Transverse colon (tissue), 4 donors: ENCODE measurements around the gene CD6. TPM values are rescaled to one million over a fixed set of nuclear protein-coding genes. Genes with fewer than 3 reads are reported as not detected.

Source experiments
- DNase-seq: peaks from one replicate; pipeline ENCODE4 v3.0.0-alpha.2; 2019
- H3K27ac ChIP-seq, 4 donors: fragments of 200-600 bp; sonication (generic); 2 replicates each; pipeline ENCODE4 v1.5.1; 2016 to 2018; ENCODE audit warnings: inconsistent platforms in 4 of 4
- H3K27me3 ChIP-seq: fragments of 200-600 bp; sonication (generic); 2 replicates; pipeline ENCODE4 v1.5.1; 2017; ENCODE audit warnings: inconsistent platforms
- H3K36me3 ChIP-seq, 4 donors: fragments of 200-600 bp; sonication (generic); 2 replicates each; pipeline ENCODE4 v1.5.1; 2017 to 2019; ENCODE audit warnings: inconsistent platforms in 4 of 4
- H3K4me1 ChIP-seq, 4 donors: fragments of 200-600 bp; sonication (generic); 2 replicates each; pipeline ENCODE4 v1.5.1; 2017 to 2020; ENCODE audit warnings: inconsistent platforms in 4 of 4
- H3K4me3 ChIP-seq, 4 donors: fragments of 200-600 bp; sonication (generic); 1 replicate in 1 of 4; 2 replicates in 3 of 4; pipeline versions ENCODE4 v1.5.1 to v1.6.1; 2017 to 2019; ENCODE audit warnings: inconsistent platforms in 4 of 4
- H3K9me3 ChIP-seq, 2 donors: fragments of 200-600 bp; sonication (generic); 2 replicates each; pipeline ENCODE4 v1.5.1; 2017 to 2019; ENCODE audit warnings: inconsistent platforms in 2 of 2
- CTCF ChIP-seq, 5 experiments: fragments of 200-600 bp in 3 of 5; fragments of 450-650 bp in 2 of 5; sonication (generic) in 3 of 5; IDR thresholded peaks; 1 replicate in 2 of 5; 2 replicates in 3 of 5; pipeline ENCODE4 v1.5.1; 2016 to 2017; ENCODE audit warnings: antibody characterized with exemption in 5 of 5, inconsistent platforms in 3 of 5, mild to moderate bottlenecking in 2 of 5, moderate library complexity in 1 of 5
- EP300 ChIP-seq: sonication (generic); formaldehyde crosslinking; IDR thresholded peaks from one replicate; pipeline ENCODE4 v1.6.1; 2017; ENCODE audit warnings: antibody characterized with exemption, low read depth
- POLR2A ChIP-seq: fragments of 450-650 bp; IDR thresholded peaks from one replicate; pipeline ENCODE4 v1.6.1; 2016; ENCODE audit warnings: antibody characterized with exemption, mild to moderate bottlenecking, moderate library complexity
- POLR2AphosphoS5 ChIP-seq, 3 donors: sonication (generic); formaldehyde crosslinking; IDR thresholded peaks; one replicate each; pipeline ENCODE4 v1.6.1; 2016; ENCODE audit warnings: antibody characterized with exemption in 3 of 3
- WGBS, 2 donors: methylation state at CpG; one replicate each; pipeline ENCODE4 v1.1.5; 2018; ENCODE audit warnings: low coverage in 1 of 2; 5-methylcytosine and 5-hydroxymethylcytosine counted together
- in situ Hi-C, 4 donors: fragments of 200-750 bp; cut with MboI; loops; one replicate each; pipeline versions ENCODE4 v1.15.0 to v1.15.1; 2017; ENCODE audit warnings: low sequenced_read_pairs in 3 of 4, low pct_ligation_motif_present in 1 of 4, low pct_unique_long_range_greater_than_20kb in 1 of 4
- intact Hi-C: fragments of 100-400 bp; cut with DNase I; formaldehyde crosslinking; loops from one replicate; pipeline ENCODE4 v1.15.1; 2023; ENCODE audit warnings: low total_unique reads
- total RNA-seq, 4 donors: library from RNA; depleted of rRNA; stranded (reverse); fragments of >200 nt; gene quantifications; one replicate each; pipeline ENCODE4 v1.1.0, GENCODE V29; 2016

CD6 gene
- total RNA-seq, 4 donors from 2014 or later = 1.9 to 4.3 (median 3.0) TPM; not detected in 1

GRCh38 chr11:60988658-60989057, 17.2 kb downstream of the CD6 start:
- intact Hi-C loops = no loop called here
- TF ChIP-seq POLR2A = no peak
- TF ChIP-seq POLR2AphosphoS5 (IDR thresholded peaks at IDR 0.05) = no peak
- TF ChIP-seq EP300 = no peak
- TF ChIP-seq CTCF (IDR thresholded peaks at IDR 0.05) = no peak

GRCh38 chr11:60989093-60989650, 17.7 kb downstream of the CD6 start:
- in situ Hi-C loops = no loop called here
- no peak overlapping the region for H3K27ac ChIP-seq
- intact Hi-C loops = no loop called here
- no peak overlapping the region for H3K4me3 ChIP-seq
- H3K4me1 ChIP-seq = no peaks in the 10 kb centered on the region
- H3K27me3 ChIP-seq = peaks cover 5% of the 10 kb centered on the region
- TF ChIP-seq EP300 = no peak
- no peak for TF ChIP-seq POLR2AphosphoS5 (IDR thresholded peaks at IDR 0.05)
- TF ChIP-seq POLR2A = no peak
- TF ChIP-seq CTCF (IDR thresholded peaks at IDR 0.05) = no peak
- 65% methylated on average over 12 of the region's 12 CpGs; no CpG with 5 or more reads in 1 of the 2 donors for WGBS, 2 donors
- H3K36me3 ChIP-seq = no peaks in the 10 kb centered on the region
- DNase-seq = no peak
- no peaks in the 10 kb centered on the region for H3K9me3 ChIP-seq

More at GRCh38 chr11:60988658-60989057, 17.2 kb downstream of the CD6 start:
- no peak for DNase-seq
- in situ Hi-C loops = no loop called here
- Histone ChIP-seq H3K4me1 (no peaks in the 10 kb centered on the region), H3K27ac (no peak overlapping the region), H3K9me3 (no peaks in the 10 kb centered on the region), H3K4me3 (no peak overlapping the region), H3K36me3 (no peaks in the 10 kb centered on the region), H3K27me3 (peaks cover under 1% of the 10 kb centered on the region)
- 72% methylated on average over 2 of the region's 2 CpGs; no CpG with 5 or more reads in 1 of the 2 donors for WGBS, 2 donors

GRCh38 chr11:60991457-60991856, 20.0 kb downstream of the CD6 start:
- no peak for DNase-seq
- Histone ChIP-seq H3K27me3 (peaks cover 5% of the 10 kb centered on the region), H3K36me3 (no peaks in the 10 kb centered on the region), H3K27ac (no peak overlapping the region), H3K9me3 (no peaks in the 10 kb centered on the region), H3K4me3 (no peak overlapping the region), H3K4me1 (peaks cover 0 to 8% (median 6%) of the 10 kb centered on the region in 4 donors)
- TF ChIP-seq POLR2AphosphoS5 (IDR thresholded peaks at IDR 0.05) (no peak), EP300 (no peak), CTCF (IDR thresholded peaks at IDR 0.05) (no peak), POLR2A (no peak)
- in situ Hi-C loops = no loop called here
- 85 to 87% methylated on average over 4 of the region's 4 CpGs for WGBS, 2 donors
- intact Hi-C loops = loop anchor here (10.0 kb wide), 1 partner anchor 53 kb away; no protein-coding TSS in a partner anchor

- Histone ChIP-seq H3K4me1 (peaks cover 0 to 16% (median 11%) of the 10 kb centered on the region in 4 donors), H3K9me3 (no peaks in the 10 kb centered on the region), H3K4me3 (no peak overlapping the region), H3K27me3 (peaks cover 5% of the 10 kb centered on the region), H3K36me3 (no peaks in the 10 kb centered on the region), H3K27ac (no peak overlapping the region)
- in situ Hi-C loops (no loop called here), intact Hi-C loops (loop anchor here (10.0 kb wide), 1 partner anchor 52 kb away; no protein-coding TSS in a partner anchor)
- no peak for DNase-seq
- TF ChIP-seq POLR2AphosphoS5 (IDR thresholded peaks at IDR 0.05) (no peak), POLR2A (no peak), CTCF (IDR thresholded peaks at IDR 0.05) (no peak), EP300 (no peak)
- WGBS, 2 donors = 59 to 90% methylated on average over 1 to 5 of the region's 5 CpGs
Observed at GRCh38 chr11:60992842-60993409, 21.4 kb downstream of the CD6 start.
